Loucy (cell line): ENCODE measurements around the gene TMEM234.

ENCODE experiments used
- H2AFZ ChIP-seq: fragments of 200-600 bp; sonication (generic); 2 replicates; pipeline ENCODE4 v1.6.0; 2016; ENCODE audit warnings: antibody characterized with exemption, mild to moderate bottlenecking, low read length, moderate library complexity
- H3F3A ChIP-seq: fragments of 200-600 bp; 2 replicates; pipeline ENCODE4 v1.6.0; 2016; ENCODE audit warnings: antibody characterized with exemption, low read depth, mild to moderate bottlenecking
- H3K27me3 ChIP-seq: fragments of 200-600 bp; sonication (generic); 2 replicates; pipeline ENCODE4 v1.6.1; 2014; ENCODE audit warnings: low read length, mild to moderate bottlenecking; ENCODE audit not compliant: insufficient read depth, poor library complexity, severe bottlenecking
- H3K36me3 ChIP-seq: fragments of 200-600 bp; sonication (generic); 2 replicates; pipeline ENCODE4 v1.6.1; 2016; ENCODE audit warnings: low read length; ENCODE audit not compliant: insufficient read depth
- H3K4me1 ChIP-seq: fragments of 200-600 bp; sonication (generic); 2 replicates; pipeline ENCODE4 v1.5.1; 2014; ENCODE audit warnings: low read length, mild to moderate bottlenecking; ENCODE audit not compliant: insufficient read depth, poor library complexity, severe bottlenecking
- H3K4me2 ChIP-seq: fragments of 200-600 bp; sonication (generic); 2 replicates; pipeline ENCODE4 v1.6.0; 2014; ENCODE audit warnings: antibody characterized with exemption, low read length, low read depth, mild to moderate bottlenecking; ENCODE audit not compliant: poor library complexity, severe bottlenecking
- H3K4me3 ChIP-seq: fragments of 200-600 bp; sonication (generic); 2 replicates; pipeline ENCODE4 v1.5.1; 2014; ENCODE audit warnings: low read length, mild to moderate bottlenecking, mixed read lengths; ENCODE audit not compliant: poor library complexity, severe bottlenecking
- H3K79me2 ChIP-seq: fragments of 200-600 bp; sonication (generic); 2 replicates; pipeline ENCODE4 v1.6.1; 2014; ENCODE audit warnings: low read length; ENCODE audit not compliant: insufficient read depth
- H3K9ac ChIP-seq: fragments of 200-600 bp; sonication (generic); 2 replicates; pipeline ENCODE4 v1.6.0; 2014; ENCODE audit warnings: mild to moderate bottlenecking, low read depth, low read length, moderate library complexity; ENCODE audit not compliant: poor library complexity, severe bottlenecking
- H3K9me2 ChIP-seq: fragments of 200-600 bp; sonication (generic); replicated peaks from 2 replicates; pipeline ENCODE4 v1.6.1; 2016; ENCODE audit warnings: low read depth, low read length, mixed read lengths
- H3K9me3 ChIP-seq: fragments of 200-600 bp; sonication (generic); 2 replicates; pipeline ENCODE4 v1.6.1; 2014; ENCODE audit warnings: mild to moderate bottlenecking, antibody characterized with exemption, low read length, low read depth; ENCODE audit not compliant: insufficient read depth
- H4K20me1 ChIP-seq: fragments of 200-600 bp; sonication (generic); 2 replicates; pipeline ENCODE4 v1.6.0; 2014; ENCODE audit warnings: antibody characterized with exemption, low read length, mild to moderate bottlenecking; ENCODE audit not compliant: insufficient read depth, poor library complexity, severe bottlenecking
- EZH2phosphoT487 ChIP-seq: fragments of 200-600 bp; IDR thresholded peaks from 2 replicates; pipeline ENCODE4 v1.6.1; 2018; ENCODE audit warnings: antibody characterized with exemption, mild to moderate bottlenecking, moderate library complexity, borderline replicate concordance
- TF ChIP-seq, protein P1 (sequence below): fragments of 200-600 bp; sonication (generic); conservative IDR thresholded peaks from 2 replicates; pipeline ENCODE4 v1.5.1; 2014; ENCODE audit warnings: mild to moderate bottlenecking, antibody characterized with exemption, low read length

Gene TMEM234

GRCh38 chr1:32197074-32197473, 25.1 kb downstream of the TMEM234 start:
- Histone ChIP-seq H3K36me3 (peaks cover 46% of the 10 kb centered on the region; the same call in 1 of the 2 replicates), H3K9ac (no peak overlapping the region)

GRCh38 chr1:32195972-32196823, 26.0 kb downstream of the TMEM234 start:
- Histone ChIP-seq H4K20me1 (peaks cover 63% of the 10 kb centered on the region), H3K79me2 (no peaks in the 10 kb centered on the region), H3K4me3 (peak overlapping the region; percentile 25), H3K4me2 (peak overlapping the region; percentile 65), H2AFZ (no peak overlapping the region), H3F3A (peaks cover 7% of the 10 kb centered on the region; the same call in 1 of the 2 replicates), H3K27me3 (no peaks in the 10 kb centered on the region), H3K9me2 (no peaks in the 10 kb centered on the region), H3K36me3 (peaks cover 54% of the 10 kb centered on the region; the same call in 1 of the 2 replicates), H3K4me1 (peaks cover 37% of the 10 kb centered on the region), H3K9me3 (no peaks in the 10 kb centered on the region), H3K9ac (no peak overlapping the region)
- TF ChIP-seq EZH2phosphoT487, result no peak
- TF ChIP-seq, protein P1, sequence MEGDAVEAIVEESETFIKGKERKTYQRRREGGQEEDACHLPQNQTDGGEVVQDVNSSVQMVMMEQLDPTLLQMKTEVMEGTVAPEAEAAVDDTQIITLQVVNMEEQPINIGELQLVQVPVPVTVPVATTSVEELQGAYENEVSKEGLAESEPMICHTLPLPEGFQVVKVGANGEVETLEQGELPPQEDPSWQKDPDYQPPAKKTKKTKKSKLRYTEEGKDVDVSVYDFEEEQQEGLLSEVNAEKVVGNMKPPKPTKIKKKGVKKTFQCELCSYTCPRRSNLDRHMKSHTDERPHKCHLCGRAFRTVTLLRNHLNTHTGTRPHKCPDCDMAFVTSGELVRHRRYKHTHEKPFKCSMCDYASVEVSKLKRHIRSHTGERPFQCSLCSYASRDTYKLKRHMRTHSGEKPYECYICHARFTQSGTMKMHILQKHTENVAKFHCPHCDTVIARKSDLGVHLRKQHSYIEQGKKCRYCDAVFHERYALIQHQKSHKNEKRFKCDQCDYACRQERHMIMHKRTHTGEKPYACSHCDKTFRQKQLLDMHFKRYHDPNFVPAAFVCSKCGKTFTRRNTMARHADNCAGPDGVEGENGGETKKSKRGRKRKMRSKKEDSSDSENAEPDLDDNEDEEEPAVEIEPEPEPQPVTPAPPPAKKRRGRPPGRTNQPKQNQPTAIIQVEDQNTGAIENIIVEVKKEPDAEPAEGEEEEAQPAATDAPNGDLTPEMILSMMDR, result no peak

More at GRCh38 chr1:32197074-32197473, 25.1 kb downstream of the TMEM234 start:
- Histone ChIP-seq H3K27me3 (no peaks in the 10 kb centered on the region), H3F3A (peaks cover 7% of the 10 kb centered on the region; the same call in 1 of the 2 replicates), H3K4me1 (peaks cover 43% of the 10 kb centered on the region), H4K20me1 (peaks cover 54% of the 10 kb centered on the region), H3K4me3 (no peak overlapping the region), H3K9me3 (no peaks in the 10 kb centered on the region), H2AFZ (no peak overlapping the region), H3K4me2 (peak overlapping the region; percentile 65), H3K9me2 (no peaks in the 10 kb centered on the region), H3K79me2 (peaks cover 5% of the 10 kb centered on the region; the same call in 1 of the 2 replicates)
- TF ChIP-seq EZH2phosphoT487, result no peak
- TF ChIP-seq, protein P1, result no peak

- no peak for TF ChIP-seq EZH2phosphoT487
- TF ChIP-seq, protein P1, result no peak
- no peaks in the 10 kb centered on the region for H3K9me3 ChIP-seq
- H3F3A ChIP-seq, result peaks cover 7% of the 10 kb centered on the region; the same call in 1 of the 2 replicates
- no peak overlapping the region for H3K9ac ChIP-seq
- H3K27me3 ChIP-seq, result no peaks in the 10 kb centered on the region
- H3K36me3 ChIP-seq, result peaks cover 60% of the 10 kb centered on the region; the same call in 1 of the 2 replicates
- no peaks in the 10 kb centered on the region for H3K79me2 ChIP-seq
- no peaks in the 10 kb centered on the region for H3K9me2 ChIP-seq
- H3K4me2 ChIP-seq, result peak overlapping the region; percentile 65
- peaks cover 37% of the 10 kb centered on the region for H3K4me1 ChIP-seq
- peaks cover 66% of the 10 kb centered on the region for H4K20me1 ChIP-seq
- no peak overlapping the region for H2AFZ ChIP-seq
- no peak overlapping the region for H3K4me3 ChIP-seq
Measured at GRCh38 chr1:32195531-32195930, 26.6 kb downstream of the TMEM234 start.
